Activated T-helper 1 cell treated with anti-CD3 and anti-CD28 coated beads, Interleukin-2, amount 50 U/mL, for 16 hours (primary cell): Measurements from ENCODE around the gene RPE.

Source experiments
- DNase-seq, 2 donors: peaks; one replicate each; pipeline ENCODE4 v3.0.0-alpha.2; 2020; ENCODE audit warnings: low read depth in 1 of 2, low spot score in 1 of 2

Gene RPE

DNA sequence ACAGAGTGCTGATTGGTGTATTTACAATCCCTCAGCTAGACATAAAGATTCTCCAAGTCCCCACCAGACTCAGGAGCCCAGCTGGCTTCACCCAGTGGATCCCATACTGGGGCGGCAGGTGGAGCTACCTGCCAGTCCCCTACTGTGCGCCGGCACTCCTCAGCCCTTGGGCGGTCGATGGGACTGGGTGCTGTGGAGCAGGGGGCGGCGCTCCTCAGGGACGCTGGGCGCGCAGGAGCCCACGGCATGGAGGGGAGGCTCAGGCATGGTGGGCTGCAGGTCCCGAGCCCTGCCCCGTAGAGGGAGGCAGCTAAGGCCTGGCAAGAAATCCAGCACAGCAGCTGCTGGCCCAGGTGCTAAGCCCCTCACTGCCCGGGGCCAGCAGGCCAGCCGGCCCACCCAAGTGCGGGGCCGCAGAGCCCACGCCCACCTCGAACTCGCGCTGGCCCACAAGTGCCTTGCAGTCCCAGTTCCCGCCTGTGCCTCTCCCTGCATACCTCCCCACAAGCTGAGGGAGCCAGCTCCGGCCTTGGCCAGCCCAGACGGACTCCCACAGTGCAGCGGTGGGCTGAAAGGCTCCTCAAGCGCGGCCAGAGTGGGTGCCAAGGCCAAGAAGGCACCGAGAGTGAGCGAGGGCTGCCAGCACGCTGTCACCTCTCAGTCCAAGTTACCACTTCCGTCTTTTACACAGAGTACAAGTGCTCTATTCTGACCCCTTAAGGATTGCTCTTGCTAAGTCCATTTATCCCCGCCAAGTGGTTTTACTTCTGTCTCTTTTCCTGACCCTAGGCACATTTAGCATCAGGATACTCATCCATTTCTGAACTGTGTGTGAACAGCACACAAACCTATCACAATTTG, 1.7 kb upstream of the RPE start:
- DNase-seq: no peak

- DNase-seq: no peak
Measured at GRCh38 chr2:210003359-210003758, 921 bp downstream of the RPE start.

DNA sequence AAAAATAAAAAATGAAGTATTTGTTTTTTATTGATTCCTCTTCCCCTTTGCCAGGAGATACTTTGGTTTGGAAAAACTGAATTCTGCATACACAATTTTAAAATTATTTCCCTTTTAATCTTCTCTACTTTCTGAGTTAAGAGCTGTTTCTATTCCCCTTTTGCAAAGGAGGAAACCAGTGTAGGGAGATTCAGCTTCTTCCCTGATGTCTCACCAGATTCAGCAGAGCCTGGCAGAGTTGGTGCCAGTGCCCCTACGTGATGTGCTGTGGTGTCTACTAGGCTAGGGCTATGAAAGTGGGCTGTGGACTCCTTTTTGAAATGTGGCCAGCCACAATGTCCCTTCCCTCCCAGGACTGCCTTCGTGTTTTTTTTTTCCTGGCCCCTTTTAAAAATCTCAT, 2.4 kb downstream of the RPE start:
- DNase-seq: no peak

DNA sequence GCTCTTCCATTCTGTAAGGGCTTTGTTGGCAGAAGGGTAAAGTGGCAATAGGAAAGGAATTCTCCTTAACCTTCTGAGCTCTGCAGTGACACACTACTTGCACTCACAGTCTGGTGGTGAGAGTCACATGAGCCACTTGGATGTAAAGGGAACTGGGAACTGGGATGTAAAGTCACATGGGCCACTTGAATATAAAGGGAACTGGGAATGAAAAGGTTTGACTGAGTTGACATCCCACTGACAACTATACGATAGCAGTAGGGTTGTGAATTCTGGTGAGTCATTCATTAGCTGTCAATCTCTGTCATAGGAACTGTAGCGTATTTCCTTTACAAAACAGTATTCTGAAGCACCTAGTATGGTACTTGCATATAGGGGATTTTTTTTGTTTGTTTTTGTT, 5.5 kb downstream of the RPE start:
- DNase-seq: no peak

- no peak for DNase-seq
Measured at GRCh38 chr2:210009126-210009525, 6.7 kb downstream of the RPE start.

DNA sequence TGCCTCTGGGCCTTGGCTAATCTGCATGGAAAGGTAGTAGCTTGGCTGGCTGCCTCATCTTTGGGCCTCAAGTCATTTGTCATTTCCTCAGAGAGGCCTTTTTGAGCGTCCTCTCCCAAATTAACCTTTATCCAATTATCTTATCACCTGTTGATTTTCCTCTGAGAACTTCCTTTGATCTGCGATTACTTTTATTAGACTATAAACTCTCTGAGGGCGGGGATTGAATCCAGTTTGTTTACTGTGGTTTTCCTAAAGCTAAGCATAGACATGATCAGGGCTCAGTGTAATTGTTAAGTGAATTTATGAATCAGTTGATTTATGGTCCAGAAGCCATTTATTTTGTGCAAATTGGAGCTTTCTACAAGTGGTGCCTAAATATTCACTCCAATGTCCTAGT, 7.5 kb downstream of the RPE start:
- no peak for DNase-seq

GRCh38 chr2:210020138-210020537, 17.7 kb downstream of the RPE start:
- no peak for DNase-seq

DNA sequence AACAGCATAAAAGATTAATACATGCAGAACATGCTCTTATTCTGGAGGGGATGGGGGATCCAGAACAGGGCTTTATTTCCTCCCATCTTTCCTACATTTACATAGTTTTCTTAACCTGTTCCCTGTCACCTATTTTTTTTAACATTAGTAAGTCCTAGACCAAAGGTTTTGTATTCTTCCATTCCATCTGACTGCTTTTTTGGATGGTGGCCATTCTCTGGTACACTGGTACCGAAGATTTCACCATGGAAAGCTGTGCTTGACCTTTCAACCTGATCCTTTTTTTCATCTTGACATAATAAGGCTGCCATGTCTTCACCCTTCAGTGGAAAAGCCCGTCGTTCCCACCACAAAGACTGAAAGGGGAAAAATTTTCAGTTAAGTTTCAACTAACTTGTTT, 20.4 kb downstream of the RPE start:
- no peak for DNase-seq

DNA sequence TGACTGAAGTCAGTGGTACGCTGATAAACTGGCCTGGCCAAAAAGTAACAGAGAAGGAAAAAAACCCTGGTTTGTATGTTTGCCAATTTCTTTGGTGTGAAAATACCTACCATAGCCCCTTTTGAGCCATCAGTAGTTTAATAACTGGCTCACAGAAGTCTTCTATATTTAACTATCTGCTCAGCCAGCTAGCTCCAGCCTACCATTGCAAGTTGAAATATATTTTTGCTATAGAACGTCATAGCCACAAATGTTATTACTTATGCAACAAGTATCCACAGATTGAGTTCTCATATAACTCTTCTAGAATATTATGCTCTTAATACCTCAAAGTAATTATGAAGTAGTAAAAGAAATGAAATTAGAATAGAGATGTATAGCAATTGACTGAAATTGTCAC, 25.2 kb downstream of the RPE start:
- DNase-seq: no peak

GRCh38 chr2:210028178-210028577, 25.7 kb downstream of the RPE start:
- no peak for DNase-seq

DNA sequence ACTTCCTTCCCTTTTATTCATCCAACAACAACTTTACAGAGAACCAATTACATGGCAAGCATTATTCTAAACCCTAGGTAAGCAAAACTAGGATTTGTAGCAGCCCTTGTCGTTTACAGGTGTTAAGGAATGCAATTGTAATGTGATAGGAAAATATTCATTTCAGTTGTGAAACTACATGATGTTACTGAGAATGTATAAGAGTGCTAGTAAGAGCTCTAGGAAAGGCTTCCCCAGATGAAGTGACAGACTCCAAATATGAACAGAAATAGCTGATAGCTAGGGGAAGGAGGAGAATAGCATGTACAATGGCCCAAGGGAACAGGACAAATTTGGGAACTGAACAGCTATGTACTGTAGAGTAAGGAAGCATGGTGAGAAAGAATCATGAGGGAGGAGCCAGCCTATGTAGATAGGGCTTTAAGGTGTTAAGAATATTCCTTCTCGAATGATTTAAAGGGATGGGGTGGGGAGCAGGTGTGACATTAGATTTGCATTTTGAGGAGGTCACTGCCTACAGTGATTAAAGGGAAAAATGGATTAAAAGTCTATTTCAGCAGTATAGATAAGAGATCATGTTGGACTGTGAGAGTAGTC, 31.7 kb downstream of the RPE start:
- DNase-seq: no peak

DNA sequence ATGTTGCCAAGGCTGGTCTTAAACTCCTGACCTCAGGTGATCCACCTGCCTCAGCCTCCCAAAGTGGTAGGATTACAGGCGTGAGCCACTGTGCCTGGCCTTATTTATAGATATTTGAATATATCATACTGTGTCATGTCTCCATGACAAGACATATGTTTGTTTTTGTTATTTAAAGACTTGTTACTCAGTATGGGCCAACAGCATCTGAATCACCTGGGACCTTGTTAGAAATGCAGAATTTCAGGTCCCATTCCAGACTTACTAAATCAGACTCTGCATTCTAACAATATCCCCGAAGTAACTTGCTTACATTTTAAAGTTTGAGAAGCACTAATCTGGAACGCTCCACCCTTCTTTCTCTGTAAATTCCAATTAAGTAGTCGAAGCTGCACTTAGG, 33.2 kb downstream of the RPE start:
- DNase-seq: no peak

DNA sequence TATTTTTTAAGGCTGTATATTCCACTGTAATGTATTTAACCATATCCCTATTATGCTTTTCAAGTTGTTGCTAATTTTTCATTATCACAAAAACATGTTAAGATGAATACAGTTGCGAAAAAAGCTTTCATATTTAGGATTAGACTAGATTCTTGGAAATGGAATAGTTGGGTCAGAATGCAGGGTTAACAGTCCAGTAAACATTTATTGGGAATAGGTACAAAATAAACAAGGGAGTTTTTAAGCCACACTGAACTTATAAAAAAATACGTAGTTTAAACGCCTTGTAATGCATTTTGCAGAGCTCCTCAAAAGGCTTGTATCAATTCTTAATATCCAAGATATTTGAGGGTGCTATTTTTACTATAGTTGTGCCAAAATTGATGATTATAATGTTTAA, 35.6 kb downstream of the RPE start:
- no peak for DNase-seq

- no peak for DNase-seq
Measured at GRCh38 chr2:210046851-210047500, 44.5 kb downstream of the RPE start.

DNA sequence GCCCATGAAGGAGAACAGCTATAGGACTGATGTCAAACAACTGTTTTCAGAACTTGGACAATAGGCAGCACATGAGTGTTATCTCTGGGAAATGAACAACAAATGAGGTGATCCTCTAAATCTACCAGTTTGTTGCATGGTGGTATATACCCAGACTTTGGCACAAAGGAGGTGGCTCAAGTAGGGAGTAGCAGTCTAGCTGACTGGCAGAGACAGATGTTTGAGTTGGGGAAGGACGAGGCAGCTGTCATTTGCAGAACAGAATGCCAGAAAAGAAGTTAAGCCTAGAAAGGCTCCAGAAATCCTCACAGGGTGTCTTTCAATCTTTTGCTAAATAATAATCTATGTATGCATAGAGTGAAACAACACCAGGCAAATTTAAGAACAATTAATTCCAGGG, 47.4 kb downstream of the RPE start:
- no peak for DNase-seq

DNA sequence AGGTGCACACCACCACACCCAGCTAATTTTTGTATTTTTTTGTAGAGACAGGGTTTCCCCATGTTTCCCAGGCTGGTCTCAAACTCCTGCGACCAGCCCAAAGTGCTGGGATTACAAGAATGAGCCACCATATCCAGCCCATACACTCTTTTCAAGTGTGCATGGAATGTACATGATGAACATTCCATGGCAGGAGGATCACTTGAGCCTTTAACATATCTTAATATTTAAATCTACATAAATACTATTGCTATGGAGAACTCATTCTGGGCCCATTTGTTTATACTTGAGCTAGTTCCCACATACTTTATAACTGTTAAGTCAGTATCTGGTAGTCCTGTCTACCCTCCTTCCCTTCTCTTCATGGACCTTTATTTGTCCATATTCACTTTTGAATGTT, 48.4 kb downstream of the RPE start:
- no peak for DNase-seq

GRCh38 chr2:210054696-210055095, 52.3 kb downstream of the RPE start:
- no peak for DNase-seq

DNA sequence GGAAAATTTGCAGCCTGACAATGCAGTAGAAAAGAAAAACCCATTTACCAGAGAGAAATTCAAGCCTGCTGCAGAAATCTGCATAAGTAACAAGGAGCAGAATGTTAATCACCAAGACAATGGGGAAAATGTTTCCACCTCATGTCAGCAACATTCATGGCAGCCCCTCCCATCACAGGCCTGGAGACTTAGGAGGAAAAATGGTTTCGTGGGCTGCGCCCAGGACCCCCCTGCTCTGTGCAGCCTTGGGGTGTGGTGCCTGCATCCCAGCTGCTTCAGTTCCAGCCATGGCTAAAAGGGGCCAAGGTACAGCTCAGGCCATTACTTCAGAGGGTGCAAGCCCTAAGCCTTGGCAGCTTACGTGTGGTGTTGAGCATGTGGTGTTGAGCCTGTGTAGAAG, 53.4 kb downstream of the RPE start:
- DNase-seq: no peak

- DNase-seq: no peak
Measured at GRCh38 chr2:210063306-210063705, 60.9 kb downstream of the RPE start.
